GM12865 (cell line): ENCODE results near the gene CHN1.

ENCODE experiments used
- DNase-seq: peaks from one replicate; pipeline ENCODE4 v3.0.0; 2010; ENCODE audit warnings: low read depth
- H3K4me3 ChIP-seq: 2 replicates; pipeline ENCODE4 v1.5.1; 2011; ENCODE audit warnings: mild to moderate bottlenecking, low read depth, low read length, control low read depth
- TF ChIP-seq, protein P1 (sequence below): IDR thresholded peaks from 2 replicates; pipeline ENCODE4 v1.5.1; 2011; ENCODE audit warnings: low read length, control low read depth, low read depth, inconsistent platforms; ENCODE audit not compliant: insufficient read depth; ENCODE audit errors: missing control alignments

Gene CHN1

DNA sequence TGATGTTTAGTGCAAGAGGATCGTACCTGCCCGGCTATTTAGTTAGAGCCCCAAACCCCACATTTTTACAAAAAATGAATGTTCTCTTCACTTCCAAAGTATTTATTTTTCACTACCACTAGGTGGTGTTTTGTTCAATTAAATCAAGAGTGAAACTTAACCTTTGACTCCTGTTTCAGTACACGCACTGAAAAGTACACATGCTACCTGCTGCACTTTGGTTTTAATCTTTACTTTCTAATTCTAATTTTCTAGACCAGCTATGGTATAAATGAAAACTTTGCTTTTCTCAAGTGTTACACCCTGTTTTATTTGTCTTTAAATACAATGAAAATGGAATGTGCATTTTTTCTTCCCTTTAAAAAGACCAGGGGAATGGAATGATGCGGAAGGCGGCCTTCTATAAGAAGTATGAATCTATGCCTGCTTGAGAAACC is 31.4 kb upstream of the CHN1 start:
- peak; percentile 44 for DNase-seq
- TF ChIP-seq, protein P1, sequence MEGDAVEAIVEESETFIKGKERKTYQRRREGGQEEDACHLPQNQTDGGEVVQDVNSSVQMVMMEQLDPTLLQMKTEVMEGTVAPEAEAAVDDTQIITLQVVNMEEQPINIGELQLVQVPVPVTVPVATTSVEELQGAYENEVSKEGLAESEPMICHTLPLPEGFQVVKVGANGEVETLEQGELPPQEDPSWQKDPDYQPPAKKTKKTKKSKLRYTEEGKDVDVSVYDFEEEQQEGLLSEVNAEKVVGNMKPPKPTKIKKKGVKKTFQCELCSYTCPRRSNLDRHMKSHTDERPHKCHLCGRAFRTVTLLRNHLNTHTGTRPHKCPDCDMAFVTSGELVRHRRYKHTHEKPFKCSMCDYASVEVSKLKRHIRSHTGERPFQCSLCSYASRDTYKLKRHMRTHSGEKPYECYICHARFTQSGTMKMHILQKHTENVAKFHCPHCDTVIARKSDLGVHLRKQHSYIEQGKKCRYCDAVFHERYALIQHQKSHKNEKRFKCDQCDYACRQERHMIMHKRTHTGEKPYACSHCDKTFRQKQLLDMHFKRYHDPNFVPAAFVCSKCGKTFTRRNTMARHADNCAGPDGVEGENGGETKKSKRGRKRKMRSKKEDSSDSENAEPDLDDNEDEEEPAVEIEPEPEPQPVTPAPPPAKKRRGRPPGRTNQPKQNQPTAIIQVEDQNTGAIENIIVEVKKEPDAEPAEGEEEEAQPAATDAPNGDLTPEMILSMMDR = peak; percentile 32
- no peak overlapping the region for H3K4me3 ChIP-seq

DNA sequence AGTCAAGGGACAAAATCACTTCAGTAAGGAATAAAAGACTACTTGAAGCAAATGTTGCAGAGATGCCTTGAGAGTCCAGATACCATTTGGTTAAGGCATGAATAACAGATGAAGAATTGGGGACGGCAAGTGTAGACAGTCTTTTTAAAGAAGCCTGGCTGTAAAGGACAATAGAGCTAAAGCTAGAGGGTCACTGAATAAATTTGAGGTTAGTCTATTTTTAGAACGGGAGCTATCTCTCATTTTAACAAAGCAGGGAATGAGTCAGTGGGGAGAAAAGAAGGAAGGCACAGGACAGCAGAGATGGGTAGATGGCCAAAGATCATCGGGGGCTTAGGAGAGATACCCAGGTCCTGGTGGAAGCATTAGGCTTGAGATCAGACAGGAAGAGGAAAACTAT is 30.6 kb upstream of the CHN1 start:
- TF ChIP-seq, protein P1 = no peak
- DNase-seq = no peak
- H3K4me3 ChIP-seq = no peak overlapping the region

GRCh38 chr2:175034716-175035115 is 29.5 kb upstream of the CHN1 start:
- DNase-seq = no peak
- no peak overlapping the region for H3K4me3 ChIP-seq
- TF ChIP-seq, protein P1 = no peak

DNA sequence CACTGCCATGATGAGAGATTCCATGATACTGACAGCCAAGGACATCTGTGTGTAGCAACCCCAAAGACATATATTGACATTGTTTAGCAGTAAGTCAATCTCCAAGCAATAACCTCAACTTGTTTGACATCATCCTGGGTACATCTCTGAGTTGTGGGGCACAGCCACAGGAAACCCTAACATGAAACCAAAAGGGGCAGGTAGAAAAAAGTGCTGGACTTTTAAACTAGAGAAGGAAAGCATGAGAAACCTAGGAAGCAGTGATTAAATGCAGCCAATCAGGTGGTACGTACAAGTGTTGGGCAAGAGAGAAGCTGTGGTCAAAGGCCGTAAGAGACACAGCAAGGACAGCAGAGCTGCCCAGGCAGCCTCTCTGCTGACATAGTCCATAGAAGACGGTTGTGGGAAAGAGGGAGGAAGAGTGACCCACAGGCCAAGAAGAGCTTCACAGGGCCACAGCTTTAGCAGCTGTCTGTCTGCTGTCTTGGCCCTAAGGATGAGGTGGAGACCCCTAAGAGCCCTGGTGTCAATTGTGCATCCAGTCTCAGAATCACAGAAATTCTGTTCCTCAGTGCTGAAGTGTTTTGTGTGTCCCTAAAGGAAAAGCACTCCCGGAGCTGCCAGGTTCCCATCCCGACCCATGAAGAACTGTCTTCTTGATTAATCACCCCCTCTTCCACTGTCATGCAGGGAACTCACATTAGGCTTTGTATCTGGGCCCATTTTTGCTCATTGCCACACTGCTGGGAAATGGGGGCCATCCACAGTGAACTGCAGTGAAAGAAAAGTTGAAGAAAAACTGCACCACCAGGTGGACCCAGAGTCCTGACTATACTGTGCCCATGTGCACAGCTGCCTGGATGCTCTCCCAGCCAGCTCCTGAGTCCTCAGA is 25.4 kb upstream of the CHN1 start:
- peak; percentile 44 for DNase-seq
- no peak overlapping the region for H3K4me3 ChIP-seq
- TF ChIP-seq, protein P1 = peak; percentile 39

GRCh38 chr2:175027755-175028154 is 22.6 kb upstream of the CHN1 start:
- DNase-seq = no peak
- TF ChIP-seq, protein P1 = no peak
- H3K4me3 ChIP-seq = no peak overlapping the region

- no peak for DNase-seq
- TF ChIP-seq, protein P1 = no peak
- no peak overlapping the region for H3K4me3 ChIP-seq
Observed at GRCh38 chr2:175026385-175026784, 21.2 kb upstream of the CHN1 start.
